Skeletal muscle satellite cell (primary cell): ENCODE measurements around the gene LACRT.

Source experiments
- H3K27me3 ChIP-seq: 2 replicates; pipeline ENCODE4 v1.7.0; 2013; ENCODE audit warnings: low read length; ENCODE audit not compliant: control insufficient read depth, insufficient read depth
- H3K36me3 ChIP-seq: 2 replicates; pipeline ENCODE4 v1.7.0; 2013; ENCODE audit warnings: mild to moderate bottlenecking, control low read depth, low read length; ENCODE audit not compliant: insufficient read depth
- H3K4me1 ChIP-seq: 2 replicates; pipeline ENCODE4 v1.7.0; 2013; ENCODE audit warnings: low read length; ENCODE audit not compliant: control insufficient read depth, insufficient read depth
- H3K4me2 ChIP-seq: 2 replicates; pipeline ENCODE4 v1.7.0; 2013; ENCODE audit warnings: mild to moderate bottlenecking, low read length
- H3K4me3 ChIP-seq: 2 replicates; pipeline ENCODE4 v1.7.0; 2013; ENCODE audit warnings: low read length
- H3K9ac ChIP-seq: 2 replicates; pipeline ENCODE4 v1.7.0; 2013; ENCODE audit warnings: mild to moderate bottlenecking, low read depth, low read length, moderate library complexity
- H3K9me3 ChIP-seq: replicated peaks from 2 replicates; pipeline ENCODE4 v1.7.0; 2013; ENCODE audit warnings: mild to moderate bottlenecking, control low read depth, low read length

The LACRT gene

GRCh38 chr12:54611715-54612149 lies 23.0 kb downstream of the LACRT start:
- Histone ChIP-seq H3K9ac (no peak overlapping the region), H3K4me1 (no peaks in the 10 kb centered on the region), H3K9me3 (no peaks in the 10 kb centered on the region), H3K4me3 (no peak overlapping the region), H3K27me3 (peaks cover 38% of the 10 kb centered on the region), H3K36me3 (no peaks in the 10 kb centered on the region), H3K4me2 (no peak overlapping the region)

- Histone ChIP-seq H3K4me1 (no peaks in the 10 kb centered on the region), H3K27me3 (peaks cover 30% of the 10 kb centered on the region), H3K9me3 (no peaks in the 10 kb centered on the region), H3K4me3 (no peak overlapping the region), H3K4me2 (no peak overlapping the region), H3K9ac (no peak overlapping the region), H3K36me3 (no peaks in the 10 kb centered on the region)
These were observed 25.9 kb downstream of the LACRT start for GRCh38 chr12:54608769-54609168.

GRCh38 chr12:54608156-54608555 lies 26.5 kb downstream of the LACRT start:
- H3K9me3 ChIP-seq, result no peaks in the 10 kb centered on the region
- no peak overlapping the region for H3K4me2 ChIP-seq
- peaks cover 30% of the 10 kb centered on the region for H3K27me3 ChIP-seq
- H3K4me1 ChIP-seq, result no peaks in the 10 kb centered on the region
- H3K9ac ChIP-seq, result no peak overlapping the region
- H3K36me3 ChIP-seq, result no peaks in the 10 kb centered on the region
- no peak overlapping the region for H3K4me3 ChIP-seq

GRCh38 chr12:54606556-54606955 lies 28.1 kb downstream of the LACRT start:
- Histone ChIP-seq H3K36me3 (no peaks in the 10 kb centered on the region), H3K4me1 (no peaks in the 10 kb centered on the region), H3K4me2 (no peak overlapping the region), H3K27me3 (peaks cover 21% of the 10 kb centered on the region), H3K4me3 (no peak overlapping the region), H3K9ac (no peak overlapping the region), H3K9me3 (no peaks in the 10 kb centered on the region)

GRCh38 chr12:54605138-54605970 lies 29.3 kb downstream of the LACRT start:
- no peaks in the 10 kb centered on the region for H3K36me3 ChIP-seq
- H3K4me1 ChIP-seq, result no peaks in the 10 kb centered on the region
- H3K27me3 ChIP-seq, result peaks cover 18% of the 10 kb centered on the region
- H3K9me3 ChIP-seq, result no peaks in the 10 kb centered on the region
- H3K4me2 ChIP-seq, result no peak overlapping the region
- no peak overlapping the region for H3K9ac ChIP-seq
- no peak overlapping the region for H3K4me3 ChIP-seq

- no peak overlapping the region for H3K4me2 ChIP-seq
- no peak overlapping the region for H3K4me3 ChIP-seq
- H3K4me1 ChIP-seq, result no peaks in the 10 kb centered on the region
These were observed 30.3 kb downstream of the LACRT start for GRCh38 chr12:54604436-54604835.

GRCh38 chr12:54603872-54604271 lies 30.8 kb downstream of the LACRT start:
- H3K4me3 ChIP-seq, result no peak overlapping the region
- H3K4me1 ChIP-seq, result no peaks in the 10 kb centered on the region
- no peaks in the 10 kb centered on the region for H3K36me3 ChIP-seq
- peaks cover 17% of the 10 kb centered on the region for H3K27me3 ChIP-seq
- no peaks in the 10 kb centered on the region for H3K9me3 ChIP-seq
- H3K4me2 ChIP-seq, result no peak overlapping the region
- no peak overlapping the region for H3K9ac ChIP-seq

More at GRCh38 chr12:54604436-54604835, 30.3 kb downstream of the LACRT start:
- Histone ChIP-seq H3K9ac (no peak overlapping the region), H3K36me3 (no peaks in the 10 kb centered on the region), H3K27me3 (peaks cover 17% of the 10 kb centered on the region), H3K9me3 (no peaks in the 10 kb centered on the region)

- peaks cover 16% of the 10 kb centered on the region for H3K27me3 ChIP-seq
- H3K4me2 ChIP-seq, result no peak overlapping the region
- H3K4me1 ChIP-seq, result no peaks in the 10 kb centered on the region
- H3K36me3 ChIP-seq, result no peaks in the 10 kb centered on the region
- no peaks in the 10 kb centered on the region for H3K9me3 ChIP-seq
- H3K9ac ChIP-seq, result no peak overlapping the region
- no peak overlapping the region for H3K4me3 ChIP-seq
These were observed 31.4 kb downstream of the LACRT start for GRCh38 chr12:54603173-54603814.

GRCh38 chr12:54602661-54603060 lies 32.0 kb downstream of the LACRT start:
- no peak overlapping the region for H3K4me3 ChIP-seq
- peaks cover 17% of the 10 kb centered on the region for H3K27me3 ChIP-seq
- H3K9me3 ChIP-seq, result no peaks in the 10 kb centered on the region
- no peaks in the 10 kb centered on the region for H3K4me1 ChIP-seq
- H3K9ac ChIP-seq, result no peak overlapping the region
- H3K4me2 ChIP-seq, result no peak overlapping the region
- no peaks in the 10 kb centered on the region for H3K36me3 ChIP-seq

GRCh38 chr12:54601841-54602240 lies 32.9 kb downstream of the LACRT start:
- Histone ChIP-seq H3K9me3 (no peaks in the 10 kb centered on the region), H3K4me2 (no peak overlapping the region), H3K4me1 (no peaks in the 10 kb centered on the region), H3K9ac (no peak overlapping the region), H3K4me3 (no peak overlapping the region), H3K27me3 (peaks cover 15% of the 10 kb centered on the region), H3K36me3 (no peaks in the 10 kb centered on the region)

GRCh38 chr12:54598970-54599369 lies 35.7 kb downstream of the LACRT start:
- Histone ChIP-seq H3K4me3 (no peak overlapping the region), H3K9ac (no peak overlapping the region), H3K9me3 (no peaks in the 10 kb centered on the region), H3K27me3 (peaks cover 24% of the 10 kb centered on the region), H3K4me2 (no peak overlapping the region), H3K36me3 (no peaks in the 10 kb centered on the region), H3K4me1 (no peaks in the 10 kb centered on the region)
